IgD-negative memory B cell (primary cell): ENCODE measurements around the gene FBP1. TPM values are rescaled to one million over a fixed set of nuclear protein-coding genes. Genes with fewer than 3 reads are reported as not detected.
A peak's percentile ranks its signal among the peaks of the same experiment; 100 is the strongest.
"Not testable (repeated sequence)": the region's sequence is repeated elsewhere in the genome, so short reads cannot be mapped to it uniquely, and the experiment has no call there.

Experiments used
- H3K27ac Mint-ChIP-seq, 3 donors: one replicate each; pipeline ENCODE4 v1.8.0; 2020 to 2022; ENCODE audit warnings: mild to moderate bottlenecking in 3 of 3, mixed read lengths in 3 of 3, moderate library complexity in 1 of 3
- H3K27me3 Mint-ChIP-seq: one replicate; pipeline ENCODE4 v1.8.0; 2021; ENCODE audit warnings: mixed read lengths
- H3K36me3 Mint-ChIP-seq: one replicate; pipeline ENCODE4 v1.8.0; 2020; ENCODE audit warnings: mild to moderate bottlenecking, mixed read lengths
- H3K4me1 Mint-ChIP-seq, 3 donors: one replicate each; pipeline ENCODE4 v1.8.0; 2020 to 2022; ENCODE audit warnings: mixed read lengths in 3 of 3, mild to moderate bottlenecking in 1 of 3
- H3K4me3 Mint-ChIP-seq, 4 donors: one replicate each; pipeline ENCODE4 v1.8.0; 2020 to 2022; ENCODE audit warnings: mild to moderate bottlenecking in 4 of 4, mixed read lengths in 4 of 4, moderate library complexity in 3 of 4
- H3K9me3 Mint-ChIP-seq, 3 donors: one replicate each; pipeline ENCODE4 v1.8.0; 2020 to 2021; ENCODE audit warnings: mixed read lengths in 3 of 3, mild to moderate bottlenecking in 1 of 3
- polyA plus RNA-seq: library from polyadenylated mRNA; unstranded; fragments of 300-500 nt; fragmentation: Illumina TruSeq; gene quantifications from one replicate; pipeline ENCODE4 v1.2.3, GENCODE V29; 2021

FBP1 gene
- polyA plus RNA-seq, 1 donor from 2014 or later = 7.1 TPM

DNA sequence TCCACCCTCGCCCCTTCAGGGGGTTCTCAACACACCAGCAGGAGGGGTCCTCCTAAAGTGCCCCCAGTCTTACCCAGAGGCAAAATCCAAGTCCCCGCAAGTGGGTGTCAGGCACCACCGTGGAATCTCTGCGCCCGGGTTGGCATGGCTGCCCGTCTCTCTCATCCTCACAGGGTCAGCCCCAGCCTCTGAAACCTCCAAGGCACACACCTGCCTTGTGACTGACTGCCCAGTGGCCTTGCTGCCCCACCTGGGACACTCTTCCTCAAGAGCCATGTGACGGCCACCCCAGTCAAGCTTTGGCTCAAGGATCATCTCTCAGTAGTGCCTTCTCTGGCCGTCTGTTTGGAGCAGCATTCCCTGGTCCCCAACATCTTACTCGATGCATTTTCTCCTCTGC lies 50.6 kb downstream of the FBP1 start:
- Mint-ChIP-seq H3K36me3 (no peaks in the 10 kb centered on the region), H3K9me3 (no peaks in the 10 kb centered on the region), H3K27me3 (peaks cover 2% of the 10 kb centered on the region), H3K4me1 (peaks cover 2 to 9% (median 5%) of the 10 kb centered on the region in 3 donors), H3K4me3 (no peak overlapping the region), H3K27ac (no peak overlapping the region)

DNA sequence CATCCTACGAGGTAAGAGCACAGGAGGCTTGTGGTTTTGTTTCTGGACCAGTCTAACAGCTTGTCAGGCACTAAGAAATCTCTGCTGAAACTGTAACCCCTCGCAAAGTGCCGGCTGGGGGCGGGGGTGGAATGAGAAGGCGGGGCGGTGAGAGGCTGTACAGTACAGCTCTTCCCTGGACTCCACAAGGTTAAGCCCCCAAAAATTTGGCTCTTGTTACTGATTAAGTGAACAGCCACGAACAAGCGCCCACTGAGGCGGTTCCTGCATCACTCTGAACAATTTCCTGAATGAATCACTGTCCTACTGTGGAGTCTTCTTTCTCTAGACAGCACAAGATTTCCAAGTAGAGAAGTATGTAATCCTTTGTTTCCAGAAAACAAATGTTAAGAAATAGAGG lies 52.5 kb downstream of the FBP1 start:
- H3K27me3 Mint-ChIP-seq = peaks cover 2% of the 10 kb centered on the region

DNA sequence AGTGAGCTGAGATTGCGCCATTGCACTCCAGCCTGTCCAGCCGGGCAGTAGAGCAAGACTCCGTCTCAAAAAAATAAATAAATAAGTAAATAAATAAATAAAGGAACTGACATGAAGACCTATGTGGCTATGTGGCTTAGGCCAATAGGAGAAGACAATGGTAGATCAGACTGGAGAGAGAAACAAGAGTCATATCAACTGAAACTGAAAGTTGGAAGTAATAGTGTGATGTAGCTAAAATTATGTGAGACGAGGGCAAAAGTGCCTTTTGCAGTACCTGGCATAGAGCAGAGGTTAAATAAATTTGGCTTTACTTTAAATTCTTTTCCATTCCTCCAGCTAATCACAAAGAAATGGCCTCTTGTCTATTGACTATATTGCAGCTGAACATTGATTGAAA lies 53.0 kb downstream of the FBP1 start:
- H3K4me1 Mint-ChIP-seq = peaks cover 2 to 9% (median 5%) of the 10 kb centered on the region in 3 donors
- no peaks in the 10 kb centered on the region for H3K9me3 Mint-ChIP-seq
- H3K36me3 Mint-ChIP-seq = no peaks in the 10 kb centered on the region
- H3K27ac Mint-ChIP-seq = no peak overlapping the region
- H3K4me3 Mint-ChIP-seq = peak overlapping the region in 1 of 4 donors; percentile 38
- peaks cover 2% of the 10 kb centered on the region for H3K27me3 Mint-ChIP-seq

More for the DNA sequence above, 52.5 kb downstream of the FBP1 start:
- Mint-ChIP-seq H3K36me3 (no peaks in the 10 kb centered on the region), H3K4me1 (peaks cover 2 to 9% (median 5%) of the 10 kb centered on the region in 3 donors), H3K27ac (no peak overlapping the region), H3K9me3 (no peaks in the 10 kb centered on the region), H3K4me3 (peak overlapping the region in 1 of 4 donors; percentile 28)

DNA sequence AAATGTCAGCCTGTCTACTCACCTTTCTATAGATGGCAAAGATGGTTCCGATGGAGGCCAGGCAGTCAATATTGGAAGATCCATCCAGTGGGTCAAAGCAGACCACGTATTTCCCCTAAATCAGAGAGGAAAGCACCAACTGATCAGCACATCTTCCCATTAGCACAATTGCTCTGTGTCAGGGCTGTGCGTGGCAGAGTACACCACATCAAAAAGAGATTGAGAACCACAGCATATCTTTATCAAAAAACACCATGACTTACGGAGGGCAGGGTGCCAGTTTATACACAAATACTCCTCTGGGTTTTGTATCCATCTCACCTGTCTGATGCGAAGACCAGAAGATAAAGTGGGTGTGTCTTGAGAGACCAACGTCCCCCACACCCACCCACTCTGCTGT lies 54.8 kb downstream of the FBP1 start:
- H3K4me3 Mint-ChIP-seq = peak overlapping the region in 1 of 4 donors; percentile 3
- H3K9me3 Mint-ChIP-seq = no peaks in the 10 kb centered on the region
- H3K27me3 Mint-ChIP-seq = peaks cover 2% of the 10 kb centered on the region
- H3K36me3 Mint-ChIP-seq = no peaks in the 10 kb centered on the region
- peaks cover 2 to 11% (median 5%) of the 10 kb centered on the region in 3 donors for H3K4me1 Mint-ChIP-seq
- H3K27ac Mint-ChIP-seq = no peak overlapping the region

DNA sequence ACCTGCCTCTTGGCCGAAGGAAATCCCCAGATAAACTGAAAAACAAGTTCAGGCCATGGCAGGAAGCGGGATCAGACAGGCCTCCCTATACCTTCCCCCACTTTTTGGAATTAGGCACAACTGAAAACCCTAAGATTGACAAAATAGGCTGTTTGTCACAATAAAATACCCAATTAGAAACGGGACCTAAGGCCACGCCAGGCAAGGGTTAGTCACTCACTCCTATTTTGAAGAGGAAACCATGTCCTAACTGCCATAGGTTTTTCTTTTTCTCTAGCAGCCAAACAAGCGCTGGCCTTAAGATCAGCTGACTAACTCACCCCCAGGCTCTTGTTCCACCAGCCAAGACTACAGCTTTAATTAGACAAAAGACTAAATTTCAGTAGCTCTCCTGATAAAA lies 57.6 kb downstream of the FBP1 start:
- Mint-ChIP-seq H3K4me1 (peaks cover 4 to 9% (median 5%) of the 10 kb centered on the region in 3 donors), H3K27me3 (no peaks in the 10 kb centered on the region), H3K4me3 (no peak overlapping the region), H3K9me3 (no peaks in the 10 kb centered on the region), H3K27ac (no peak overlapping the region), H3K36me3 (no peaks in the 10 kb centered on the region)

DNA sequence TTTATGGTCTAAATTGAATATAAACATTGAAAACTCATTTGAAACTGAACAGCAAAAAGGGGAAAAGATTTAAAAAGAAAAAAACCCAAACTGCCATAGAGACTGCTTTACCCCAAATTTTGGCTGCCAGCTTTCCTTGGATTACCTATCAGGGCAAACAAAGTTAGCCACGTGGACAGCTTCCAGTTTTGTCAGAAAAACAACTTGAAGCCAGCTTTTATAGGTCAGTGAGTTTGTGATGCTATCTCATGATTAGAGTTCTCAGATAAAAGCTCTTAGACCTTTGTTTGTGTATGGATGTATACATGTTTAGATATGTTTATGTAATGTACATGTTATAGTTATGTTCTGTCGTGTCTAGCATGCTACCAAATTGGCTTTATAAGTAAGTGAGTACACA lies 61.7 kb downstream of the FBP1 start:
- H3K4me1 Mint-ChIP-seq = peaks cover 0 to 3% (median 3%) of the 10 kb centered on the region in 3 donors
- no peak overlapping the region for H3K27ac Mint-ChIP-seq
- H3K4me3 Mint-ChIP-seq = no peak overlapping the region
- H3K36me3 Mint-ChIP-seq = no peaks in the 10 kb centered on the region
- no peaks in the 10 kb centered on the region for H3K9me3 Mint-ChIP-seq
- H3K27me3 Mint-ChIP-seq = peaks cover 3% of the 10 kb centered on the region

DNA sequence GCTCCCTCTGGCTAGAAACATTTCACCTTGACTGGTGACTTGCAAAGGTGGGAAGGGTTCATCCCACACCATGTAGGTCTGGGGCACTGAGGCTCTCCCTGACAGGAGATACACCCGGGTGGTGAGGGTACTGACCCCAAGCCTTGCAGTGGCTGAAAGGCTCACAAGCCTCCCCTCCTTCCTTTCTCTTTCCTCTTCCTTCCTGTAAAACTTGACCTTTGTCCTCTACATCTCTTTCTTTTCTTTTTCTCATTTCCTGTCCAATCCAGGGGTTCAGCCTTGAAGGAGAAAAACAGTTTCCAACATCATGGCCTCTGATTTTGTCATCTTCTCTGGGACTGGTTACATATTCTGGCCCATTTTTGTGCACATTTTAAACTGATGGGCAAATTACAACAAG lies 62.3 kb downstream of the FBP1 start:
- Mint-ChIP-seq H3K4me3 (no peak overlapping the region), H3K27me3 (peaks cover 7% of the 10 kb centered on the region), H3K27ac (no peak overlapping the region)

DNA sequence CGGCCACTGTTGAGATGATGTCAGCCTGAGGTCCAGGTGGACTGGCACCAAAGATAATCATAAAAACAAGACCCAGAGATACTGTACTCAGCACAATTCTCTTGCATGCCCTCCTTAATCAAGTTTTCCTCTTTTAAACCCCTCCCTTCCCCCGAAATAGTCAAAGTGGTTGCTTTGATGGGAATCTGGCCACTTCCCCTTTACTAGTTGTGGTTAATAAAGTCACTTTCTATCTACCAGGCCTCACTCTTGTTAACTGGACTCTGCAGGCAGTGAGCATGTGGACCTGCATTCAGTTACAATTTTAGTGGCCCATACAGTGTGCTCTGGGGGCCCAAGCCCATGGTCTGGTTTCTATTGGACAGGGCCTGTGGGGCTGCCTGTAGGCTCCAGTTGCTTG lies 63.2 kb downstream of the FBP1 start:
- Mint-ChIP-seq H3K9me3 (no peaks in the 10 kb centered on the region), H3K4me1 (peaks cover 0 to 3% (median 3%) of the 10 kb centered on the region in 3 donors), H3K36me3 (no peaks in the 10 kb centered on the region), H3K4me3 (no peak overlapping the region), H3K27me3 (peaks cover 7% of the 10 kb centered on the region), H3K27ac (no peak overlapping the region)

More for the DNA sequence above, 62.3 kb downstream of the FBP1 start:
- Mint-ChIP-seq H3K4me1 (peaks cover 0 to 3% (median 3%) of the 10 kb centered on the region in 3 donors), H3K9me3 (no peaks in the 10 kb centered on the region), H3K36me3 (no peaks in the 10 kb centered on the region)

DNA sequence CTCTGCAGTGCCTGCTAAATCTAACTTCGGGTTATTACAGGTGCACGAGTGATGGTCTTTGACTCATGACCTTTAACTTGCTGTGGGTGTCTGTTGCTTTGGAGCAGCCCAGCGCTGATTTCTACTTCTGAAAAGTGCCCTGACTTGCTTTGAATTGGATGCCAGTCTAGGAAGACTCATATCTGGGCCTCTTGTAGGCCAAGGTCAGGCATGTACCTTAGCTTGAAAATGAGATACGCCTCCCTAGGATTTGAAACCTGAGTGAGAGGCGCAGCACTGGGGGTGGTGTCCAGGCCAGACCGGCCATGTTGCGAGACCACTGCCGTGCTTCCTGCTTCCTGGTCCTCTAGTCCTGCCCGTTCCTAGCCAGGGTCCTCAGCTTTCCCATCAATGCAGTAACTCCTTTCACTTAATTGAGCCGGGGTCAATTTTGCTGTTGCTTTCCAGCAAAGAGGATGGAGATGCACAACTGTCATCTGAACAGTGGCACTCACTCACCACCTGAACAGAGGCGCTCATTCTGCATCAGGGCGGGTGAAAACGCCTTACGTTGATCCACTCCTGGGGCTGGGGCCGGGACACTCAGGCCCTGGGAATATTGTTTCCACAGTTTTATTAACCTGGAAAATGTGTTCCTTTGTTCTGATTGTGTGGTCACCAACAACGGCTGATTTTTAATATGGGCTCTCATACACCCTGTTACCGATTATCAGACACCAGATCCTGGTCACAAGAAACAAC lies 70.2 kb downstream of the FBP1 start:
- H3K27me3 Mint-ChIP-seq = peaks cover 4% of the 10 kb centered on the region
- peaks cover 0 to 3% (median 0%) of the 10 kb centered on the region in 3 donors for H3K9me3 Mint-ChIP-seq
- no peaks in the 10 kb centered on the region for H3K4me1 Mint-ChIP-seq
- H3K4me3 Mint-ChIP-seq = no peak overlapping the region
- H3K27ac Mint-ChIP-seq = no peak overlapping the region
- H3K36me3 Mint-ChIP-seq = no peaks in the 10 kb centered on the region

DNA sequence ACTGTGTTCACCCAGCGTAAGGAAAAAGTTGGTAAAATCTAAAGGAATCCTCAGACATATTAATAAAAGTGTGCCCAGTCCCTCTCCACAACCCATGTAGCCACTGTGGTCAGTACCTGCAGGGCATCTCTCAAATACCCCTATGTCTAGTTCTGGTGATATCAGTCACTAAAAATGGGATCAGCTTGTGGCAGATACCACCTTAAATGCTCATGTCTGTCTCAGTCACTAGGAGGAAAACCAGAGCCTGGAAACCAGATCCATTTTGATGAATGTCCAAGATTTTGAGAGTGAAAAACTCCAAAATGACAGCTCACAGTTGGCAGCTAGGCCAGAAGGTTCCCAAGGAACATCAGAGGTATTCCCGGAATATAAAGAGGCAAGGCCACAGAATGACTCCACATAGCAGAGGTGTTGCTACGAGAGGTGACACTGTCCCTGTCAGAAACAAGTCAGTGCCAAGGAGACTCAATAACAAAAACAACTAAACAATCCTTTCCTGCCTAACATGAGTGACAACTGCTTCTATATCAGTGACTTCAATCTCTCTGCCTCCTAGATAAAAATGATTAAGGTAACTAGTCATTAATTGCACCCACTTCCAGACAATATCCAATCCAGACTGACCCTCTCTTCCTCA lies 70.9 kb downstream of the FBP1 start:
- Mint-ChIP-seq H3K36me3 (no peaks in the 10 kb centered on the region), H3K27me3 (peaks cover 4% of the 10 kb centered on the region), H3K27ac (no peak overlapping the region), H3K4me1 (no peaks in the 10 kb centered on the region), H3K9me3 (peaks cover 0 to 4% (median 0%) of the 10 kb centered on the region in 3 donors), H3K4me3 (no peak overlapping the region)

DNA sequence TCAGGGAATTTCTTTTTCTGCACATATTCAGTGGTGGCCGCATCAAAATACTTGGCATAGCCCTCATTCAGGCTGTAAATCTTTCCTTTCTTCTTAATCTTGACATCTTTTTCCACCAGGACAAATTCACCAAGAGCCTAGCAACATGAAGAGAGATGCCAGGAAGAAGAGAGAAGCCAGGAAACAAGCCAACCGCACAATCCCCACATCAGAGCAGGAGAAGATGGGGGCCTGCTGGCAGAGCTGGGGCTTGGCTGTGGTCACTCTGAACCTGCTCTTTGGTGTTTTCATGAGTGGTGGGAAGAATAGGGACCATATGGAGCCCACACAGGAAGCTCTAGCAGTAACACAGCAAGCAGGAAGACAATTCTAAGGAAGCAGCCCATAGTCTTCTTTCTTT lies 72.0 kb downstream of the FBP1 start:
- no peaks in the 10 kb centered on the region for H3K36me3 Mint-ChIP-seq

DNA sequence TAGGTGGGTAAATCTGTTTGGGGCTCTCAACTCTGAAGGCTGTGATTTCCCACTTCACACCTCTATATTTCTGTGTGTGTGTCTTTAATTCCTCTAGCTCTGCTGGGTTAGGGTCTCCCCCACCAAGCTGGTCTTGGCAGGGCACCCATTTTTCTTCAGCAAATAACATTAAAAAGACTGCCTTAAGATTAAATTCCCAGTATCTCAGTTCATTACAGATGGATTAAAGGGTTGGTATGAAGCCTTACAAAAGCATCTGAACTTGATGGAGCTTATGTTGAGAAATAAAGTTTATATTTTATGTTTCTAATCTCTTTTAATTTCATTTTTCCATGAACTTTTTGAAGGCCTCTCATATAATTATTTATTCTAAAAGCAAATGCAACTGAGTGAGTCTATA lies 72.8 kb downstream of the FBP1 start:
- no peak overlapping the region for H3K4me3 Mint-ChIP-seq

More for the DNA sequence above, 72.0 kb downstream of the FBP1 start:
- H3K4me3 Mint-ChIP-seq = no peak overlapping the region
- H3K27ac Mint-ChIP-seq = no peak overlapping the region
- peaks cover 0 to 4% (median 0%) of the 10 kb centered on the region in 3 donors for H3K9me3 Mint-ChIP-seq
- no peaks in the 10 kb centered on the region for H3K4me1 Mint-ChIP-seq
- peaks cover 10% of the 10 kb centered on the region for H3K27me3 Mint-ChIP-seq

DNA sequence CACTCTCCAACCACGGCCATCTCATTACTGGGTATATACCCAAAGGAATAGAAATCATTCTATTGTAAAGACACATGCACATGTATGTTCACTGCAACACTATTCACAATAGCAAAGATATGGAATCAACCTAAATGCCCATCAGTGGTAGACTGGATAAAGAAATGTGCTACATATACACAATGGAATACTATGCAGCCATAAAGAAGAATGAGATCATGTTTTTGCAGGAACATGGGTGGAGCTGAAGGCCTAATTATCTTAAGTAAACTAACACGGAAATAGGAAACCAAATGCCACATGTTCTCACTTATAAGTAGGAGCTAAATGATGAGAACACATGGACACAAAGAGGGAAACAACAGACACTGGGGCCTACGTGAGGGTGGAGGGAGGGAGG lies 75.0 kb downstream of the FBP1 start:
- not testable (repeated sequence) for H3K36me3 Mint-ChIP-seq, H3K4me3 Mint-ChIP-seq, H3K27ac Mint-ChIP-seq, H3K4me1 Mint-ChIP-seq, H3K9me3 Mint-ChIP-seq
- peaks cover 15% of the 10 kb centered on the region for H3K27me3 Mint-ChIP-seq

More for the DNA sequence above, 72.8 kb downstream of the FBP1 start:
- Mint-ChIP-seq H3K36me3 (no peaks in the 10 kb centered on the region), H3K27me3 (peaks cover 11% of the 10 kb centered on the region), H3K9me3 (peaks cover 0 to 4% (median 0%) of the 10 kb centered on the region in 3 donors), H3K27ac (no peak overlapping the region), H3K4me1 (no peaks in the 10 kb centered on the region)

DNA sequence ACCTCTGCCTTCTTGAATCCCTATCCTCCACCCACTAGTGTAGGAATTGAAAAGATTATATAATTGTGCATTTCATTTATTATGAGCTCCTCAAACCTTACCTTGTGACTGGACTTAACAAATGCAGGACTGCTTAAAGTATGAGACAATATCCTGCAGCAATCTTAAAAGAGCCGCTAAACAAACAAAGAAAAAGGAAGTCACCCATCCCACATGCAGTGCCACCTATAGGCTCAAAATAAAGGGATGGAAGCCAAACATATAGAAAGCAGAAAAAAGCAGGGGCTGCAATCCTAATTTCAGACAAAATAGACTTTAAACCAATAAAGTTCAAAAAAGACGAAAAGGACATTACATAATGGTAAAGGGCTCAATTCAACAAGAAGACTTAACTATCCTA lies 75.8 kb downstream of the FBP1 start:
- H3K9me3 Mint-ChIP-seq = peaks cover 0 to 4% (median 0%) of the 10 kb centered on the region in 3 donors
- no peaks in the 10 kb centered on the region for H3K4me1 Mint-ChIP-seq
- no peak overlapping the region for H3K27ac Mint-ChIP-seq
- H3K36me3 Mint-ChIP-seq = no peaks in the 10 kb centered on the region
- H3K4me3 Mint-ChIP-seq = no peak overlapping the region
- peaks cover 16% of the 10 kb centered on the region for H3K27me3 Mint-ChIP-seq

DNA sequence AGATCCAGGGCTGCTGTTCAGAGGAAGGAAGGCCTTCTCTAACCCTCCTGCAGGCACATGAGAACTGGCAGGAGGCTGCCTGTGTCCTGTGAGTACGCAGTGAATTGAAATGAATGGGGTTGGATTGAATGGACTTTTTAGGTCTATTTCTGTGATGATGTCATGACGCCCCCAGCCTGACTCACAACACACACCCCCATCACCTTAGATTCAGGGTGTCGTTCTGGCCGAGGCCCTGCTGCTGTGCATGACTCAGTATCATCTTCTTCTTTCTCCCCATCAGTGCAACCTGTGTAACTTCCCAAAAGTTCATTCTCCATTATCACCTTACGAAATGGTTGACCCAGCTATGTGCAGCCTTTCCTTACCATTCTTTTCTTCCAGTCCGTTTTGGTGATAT lies 79.1 kb downstream of the FBP1 start:
- Mint-ChIP-seq H3K9me3 (peaks cover 0 to 4% (median 0%) of the 10 kb centered on the region in 3 donors), H3K27me3 (peaks cover 21% of the 10 kb centered on the region), H3K4me1 (no peaks in the 10 kb centered on the region), H3K36me3 (no peaks in the 10 kb centered on the region), H3K27ac (no peak overlapping the region), H3K4me3 (no peak overlapping the region)

DNA sequence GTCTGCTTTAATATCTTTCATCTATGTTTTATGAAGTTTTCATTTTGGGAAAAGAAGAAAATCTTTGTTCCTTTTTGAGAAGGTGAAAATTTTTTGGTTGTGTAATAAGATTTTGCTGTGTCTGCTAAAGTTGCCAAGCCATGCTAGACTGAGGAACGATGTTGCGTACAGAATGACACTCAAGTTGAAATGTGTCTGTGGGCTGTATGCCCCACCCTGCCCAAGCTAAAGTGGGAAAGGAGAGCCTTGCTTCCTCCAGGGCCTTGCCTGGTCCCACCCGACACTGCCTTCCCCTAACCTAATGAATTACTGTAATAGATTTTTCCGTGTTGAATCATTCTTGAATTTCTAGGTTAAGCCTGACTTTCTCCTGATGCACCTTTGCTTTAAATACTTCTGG lies 81.9 kb downstream of the FBP1 start:
- H3K4me3 Mint-ChIP-seq = no peak overlapping the region

More for the DNA sequence above, 81.9 kb downstream of the FBP1 start:
- Mint-ChIP-seq H3K4me1 (no peaks in the 10 kb centered on the region), H3K27ac (no peak overlapping the region), H3K36me3 (no peaks in the 10 kb centered on the region), H3K9me3 (no peaks in the 10 kb centered on the region), H3K27me3 (peaks cover 16% of the 10 kb centered on the region)
